D721Med (cell line): ENCODE measurements around the gene PJVK.

Experiments
- DNase-seq: peaks from one replicate; pipeline ENCODE4 v3.0.0; 2011; ENCODE audit warnings: low spot score; ENCODE audit not compliant: insufficient read length
- FAIRE-seq: peaks from 2 replicates; lab custom pipeline; 2011; peaks lifted over from hg19 to GRCh38; lab: Jason Lieb, UNC
- CTCF ChIP-seq: IDR thresholded peaks from 2 replicates; pipeline ENCODE4 v1.5.1; 2012; ENCODE audit warnings: mild to moderate bottlenecking, control low read depth; ENCODE audit not compliant: insufficient read depth; ENCODE audit errors: missing control alignments

PJVK gene

GRCh38 chr2:178476477-178476876, 25.3 kb downstream of the PJVK start:
- DNase-seq = no peak
- no peak for FAIRE-seq
- TF ChIP-seq CTCF = no peak

GRCh38 chr2:178477443-178478129, 26.4 kb downstream of the PJVK start:
- no peak for FAIRE-seq
- TF ChIP-seq CTCF = no peak
- no peak for DNase-seq

GRCh38 chr2:178478130-178478438, 26.9 kb downstream of the PJVK start:
- no peak for DNase-seq
- no peak for TF ChIP-seq CTCF
- no peak for FAIRE-seq

GRCh38 chr2:178478439-178479274, 27.5 kb downstream of the PJVK start, which contains the start of gene FKBP7:
Gene FKBP7 (minus strand): TSS chr2:178478600. CDS start chr2:178478499, 101 bp downstream.
- DNase-seq (peak; percentile 46), FAIRE-seq (no peak)
- TF ChIP-seq CTCF = peak; percentile 61

GRCh38 chr2:178479275-178479616, 28.1 kb downstream of the PJVK start:
- FAIRE-seq = no peak
- TF ChIP-seq CTCF = no peak
- no peak for DNase-seq

- FAIRE-seq (no peak), DNase-seq (no peak)
- TF ChIP-seq CTCF = no peak
Measured at GRCh38 chr2:178479758-178480226, 28.6 kb downstream of the PJVK start.
